ENCODE data around the gene AAK1.

GRCh38 chr2:69618362-69618761 is 25.2 kb downstream of the AAK1 start:
- TF ChIP-seq CTCF (CRISPR knock-in tag; IDR thresholded peaks at IDR 0.05) (no peak), ZNF639 (CRISPR knock-in tag; conservative IDR thresholded peaks at IDR 0.05) (no peak), THAP8 (CRISPR knock-in tag; IDR thresholded peaks at IDR 0.05; ENCODE audit: borderline replicate concordance) (no peak), ZNF609 (CRISPR knock-in tag; IDR thresholded peaks at IDR 0.05; ENCODE audit: borderline replicate concordance) (no peak), MXI1 (IDR thresholded peaks at IDR 0.05; ENCODE audit: borderline replicate concordance, low read depth, low read length) (no peak), SUZ12 (IDR thresholded peaks at IDR 0.05; ENCODE audit: low read depth, low read length) (no peak), THAP9 (CRISPR knock-in tag; IDR thresholded peaks at IDR 0.05; ENCODE audit: borderline replicate concordance) (no peak), ZBTB4 (CRISPR knock-in tag; IDR thresholded peaks at IDR 0.05; ENCODE audit: borderline replicate concordance) (no peak), CEBPZ (IDR thresholded peaks at IDR 0.05; ENCODE audit: low read length) (no peak), GATAD2A (CRISPR knock-in tag; IDR thresholded peaks at IDR 0.05) (no peak), GABPA (IDR thresholded peaks at IDR 0.05; ENCODE audit: low read depth, low read length) (no peak), GABPA (CRISPR knock-in tag; IDR thresholded peaks at IDR 0.05; ENCODE audit: low read depth) (no peak), ZNF33B (CRISPR knock-in tag; IDR thresholded peaks at IDR 0.05) (no peak), TCF12 (IDR thresholded peaks at IDR 0.05) (no peak), TCF12 (CRISPR knock-in tag; IDR thresholded peaks at IDR 0.05) (no peak)
